ENCODE measurements around the gene USP35.

USP35 gene

GRCh38 chr11:78151804-78152203, 36.9 kb upstream of the USP35 start:
- Histone ChIP-seq H3K79me2 (ENCODE audit: insufficient read depth, low read length) (no peaks in the 10 kb centered on the region), H3K9me2 (replicated peaks; ENCODE audit: low read depth, low read length) (no peaks in the 10 kb centered on the region), H2AFZ (ENCODE audit: low read length) (no peak overlapping the region), H3K27me3 (ENCODE audit: insufficient read depth, low read length, poor library complexity, severe bottlenecking) (no peaks in the 10 kb centered on the region), H3K9me3 (ENCODE audit: insufficient read depth, low read depth, low read length) (no peaks in the 10 kb centered on the region), H4K20me1 (ENCODE audit: insufficient read depth, low read length, poor library complexity, severe bottlenecking) (no peaks in the 10 kb centered on the region), H3K4me2 (ENCODE audit: low read depth, low read length, poor library complexity, severe bottlenecking) (no peak overlapping the region), H3K9ac (ENCODE audit: low read depth, low read length, poor library complexity, severe bottlenecking) (no peak overlapping the region), H3K4me1 (ENCODE audit: insufficient read depth, low read length, poor library complexity, severe bottlenecking) (no peaks in the 10 kb centered on the region), H3F3A (ENCODE audit: low read depth) (no peaks in the 10 kb centered on the region), H3K36me3 (ENCODE audit: insufficient read depth, low read length) (no peaks in the 10 kb centered on the region), H3K4me3 (ENCODE audit: low read length, poor library complexity, severe bottlenecking) (no peak overlapping the region)
- TF ChIP-seq EZH2phosphoT487 (IDR thresholded peaks at IDR 0.05; ENCODE audit: borderline replicate concordance) (no peak), CTCF (conservative IDR thresholded peaks at IDR 0.05; ENCODE audit: low read length) (no peak)

GRCh38 chr11:78156127-78156844, 32.4 kb upstream of the USP35 start:
- TF ChIP-seq EZH2phosphoT487 (IDR thresholded peaks at IDR 0.05; ENCODE audit: borderline replicate concordance) (no peak), CTCF (conservative IDR thresholded peaks at IDR 0.05; ENCODE audit: low read length) (no peak)
- Histone ChIP-seq H3K4me1 (ENCODE audit: insufficient read depth, low read length, poor library complexity, severe bottlenecking) (no peaks in the 10 kb centered on the region), H3K36me3 (ENCODE audit: insufficient read depth, low read length) (no peaks in the 10 kb centered on the region), H4K20me1 (ENCODE audit: insufficient read depth, low read length, poor library complexity, severe bottlenecking) (no peaks in the 10 kb centered on the region), H3K9ac (ENCODE audit: low read depth, low read length, poor library complexity, severe bottlenecking) (no peak overlapping the region), H3K27me3 (ENCODE audit: insufficient read depth, low read length, poor library complexity, severe bottlenecking) (no peaks in the 10 kb centered on the region), H3K4me3 (ENCODE audit: low read length, poor library complexity, severe bottlenecking) (no peak overlapping the region), H3K9me2 (replicated peaks; ENCODE audit: low read depth, low read length) (no peaks in the 10 kb centered on the region), H3K79me2 (ENCODE audit: insufficient read depth, low read length) (no peaks in the 10 kb centered on the region), H3K9me3 (ENCODE audit: insufficient read depth, low read depth, low read length) (no peaks in the 10 kb centered on the region), H2AFZ (ENCODE audit: low read length) (no peak overlapping the region), H3K4me2 (ENCODE audit: low read depth, low read length, poor library complexity, severe bottlenecking) (no peak overlapping the region), H3F3A (ENCODE audit: low read depth) (no peaks in the 10 kb centered on the region)

GRCh38 chr11:78158987-78159652, 29.6 kb upstream of the USP35 start:
- Histone ChIP-seq H3K4me1 (ENCODE audit: insufficient read depth, low read length, poor library complexity, severe bottlenecking) (no peaks in the 10 kb centered on the region), H3F3A (ENCODE audit: low read depth) (no peaks in the 10 kb centered on the region), H2AFZ (ENCODE audit: low read length) (no peak overlapping the region), H3K27me3 (ENCODE audit: insufficient read depth, low read length, poor library complexity, severe bottlenecking) (no peaks in the 10 kb centered on the region), H3K9ac (ENCODE audit: low read depth, low read length, poor library complexity, severe bottlenecking) (no peak overlapping the region), H3K4me3 (ENCODE audit: low read length, poor library complexity, severe bottlenecking) (no peak overlapping the region), H3K79me2 (ENCODE audit: insufficient read depth, low read length) (no peaks in the 10 kb centered on the region), H3K9me2 (replicated peaks; ENCODE audit: low read depth, low read length) (no peaks in the 10 kb centered on the region), H3K9me3 (ENCODE audit: insufficient read depth, low read depth, low read length) (no peaks in the 10 kb centered on the region), H4K20me1 (ENCODE audit: insufficient read depth, low read length, poor library complexity, severe bottlenecking) (no peaks in the 10 kb centered on the region), H3K36me3 (ENCODE audit: insufficient read depth, low read length) (no peaks in the 10 kb centered on the region), H3K4me2 (ENCODE audit: low read depth, low read length, poor library complexity, severe bottlenecking) (no peak overlapping the region)
- TF ChIP-seq EZH2phosphoT487 (IDR thresholded peaks at IDR 0.05; ENCODE audit: borderline replicate concordance) (no peak), CTCF (conservative IDR thresholded peaks at IDR 0.05; ENCODE audit: low read length) (no peak)
